ENCODE data around the gene DNAH14. TPM values are rescaled to one million over a fixed set of nuclear protein-coding genes. Genes with fewer than 3 reads are reported as not detected.

DNAH14 gene
- total and polyA plus RNA-seq, 2 of the 13 experiments (the other 11 are each of a cell fraction or from before 2014, with no cell fraction given): 4.5 to 27.5 TPM

- TF ChIP-seq ZNF687 (CRISPR knock-in tag; IDR thresholded peaks at IDR 0.05) (no peak), CENPX (CRISPR knock-in tag; IDR thresholded peaks at IDR 0.05) (no peak), SMAD9 (CRISPR knock-in tag; IDR thresholded peaks at IDR 0.05) (no peak), ZNF235 (CRISPR knock-in tag; IDR thresholded peaks at IDR 0.05; ENCODE audit: borderline replicate concordance) (no peak), HIC2 (CRISPR knock-in tag; IDR thresholded peaks at IDR 0.05; ENCODE audit: low read depth) (no peak), ZXDC (CRISPR knock-in tag; IDR thresholded peaks at IDR 0.05) (no peak), STAT6 (CRISPR knock-in tag; IDR thresholded peaks at IDR 0.05; ENCODE audit: borderline replicate concordance) (no peak), ZNF616 (CRISPR knock-in tag; IDR thresholded peaks at IDR 0.05; ENCODE audit: low read depth) (no peak), PHF21A (CRISPR knock-in tag; IDR thresholded peaks at IDR 0.05) (peak; percentile 51; the same call in 1 of the 2 replicates), EP300 (IDR thresholded peaks at IDR 0.05; ENCODE audit: low read depth in 2 of 2, low read length in 2 of 2) (peak in 1 of 2 experiments; percentile 31; a peak in 1 of 4 replicates), EP300 (CRISPR knock-in tag; IDR thresholded peaks at IDR 0.05; ENCODE audit: borderline replicate concordance) (peak; percentile 28; the same call in 1 of the 2 replicates), ZC3H4 (CRISPR knock-in tag; IDR thresholded peaks at IDR 0.05; ENCODE audit: borderline replicate concordance) (no peak), MBD4 (IDR thresholded peaks at IDR 0.05; ENCODE audit: borderline replicate concordance, low read length) (no peak), SMAD3 (CRISPR knock-in tag; IDR thresholded peaks at IDR 0.05) (no peak), ZFP36 (IDR thresholded peaks at IDR 0.05; ENCODE audit: borderline replicate concordance, low read depth, low read length, partially characterized antibody) (no peak)
Observed at GRCh38 chr1:225441314-225442122, 512.0 kb downstream of the DNAH14 start (continued).
